ENCODE measurements around the gene DYSF. TPM values are rescaled to one million over a fixed set of nuclear protein-coding genes. Genes with fewer than 3 reads are reported as not detected.

The DYSF gene
- total RNA-seq, 1 donor = 3.5 TPM

GRCh38 chr2:71617266-71617665 is 163.9 kb downstream of the DYSF start:
- no peak for TF ChIP-seq CTCF (IDR thresholded peaks at IDR 0.05; ENCODE audit: insufficient read depth, low read depth, low read length)
- DNase-seq (ENCODE audit: low read depth) = no peak
- no peak overlapping the region for H3K4me3 ChIP-seq (ENCODE audit: low read depth, low read length)

GRCh38 chr2:71618327-71619113 is 165.2 kb downstream of the DYSF start:
- no peak overlapping the region for H3K4me3 ChIP-seq (ENCODE audit: low read depth, low read length)
- TF ChIP-seq CTCF (IDR thresholded peaks at IDR 0.05; ENCODE audit: insufficient read depth, low read depth, low read length) = no peak
- DNase-seq (ENCODE audit: low read depth) = no peak

- TF ChIP-seq CTCF (IDR thresholded peaks at IDR 0.05; ENCODE audit: insufficient read depth, low read depth, low read length) = no peak
- no peak overlapping the region for H3K4me3 ChIP-seq (ENCODE audit: low read depth, low read length)
- no peak for DNase-seq (ENCODE audit: low read depth)
These were observed 165.9 kb downstream of the DYSF start for GRCh38 chr2:71619230-71619741.

GRCh38 chr2:71620116-71620515 is 166.8 kb downstream of the DYSF start:
- DNase-seq (ENCODE audit: low read depth) = no peak
- TF ChIP-seq CTCF (IDR thresholded peaks at IDR 0.05; ENCODE audit: insufficient read depth, low read depth, low read length) = no peak
- no peak overlapping the region for H3K4me3 ChIP-seq (ENCODE audit: low read depth, low read length)

- no peak overlapping the region for H3K4me3 ChIP-seq (ENCODE audit: low read depth, low read length)
- TF ChIP-seq CTCF (IDR thresholded peaks at IDR 0.05; ENCODE audit: insufficient read depth, low read depth, low read length) = no peak
- no peak for DNase-seq (ENCODE audit: low read depth)
These were observed 167.5 kb downstream of the DYSF start for GRCh38 chr2:71620851-71621251.

GRCh38 chr2:71629273-71629672 is 175.9 kb downstream of the DYSF start:
- no peak for TF ChIP-seq CTCF (IDR thresholded peaks at IDR 0.05; ENCODE audit: insufficient read depth, low read depth, low read length)
- peak; percentile 12 for DNase-seq (ENCODE audit: low read depth)
- no peak overlapping the region for H3K4me3 ChIP-seq (ENCODE audit: low read depth, low read length)
